CD4-positive, alpha-beta T cell treated with Interleukin-6 for 4 hours (primary cell): ENCODE data around the gene IZUMO4.
A peak's percentile ranks its signal among the peaks of the same experiment; 100 is the strongest.
"Not testable (repeated sequence)": the region's sequence is repeated elsewhere in the genome, so short reads cannot be mapped to it uniquely, and the experiment has no call there.

Experiments
- DNase-seq: peaks from one replicate; pipeline ENCODE4 v3.0.0-alpha.2; 2020; ENCODE audit warnings: mixed read lengths

IZUMO4 gene

GRCh38 chr19:2083174-2083854 is 13.4 kb upstream of the IZUMO4 start:
- DNase-seq, result peak; percentile 84

- peak; percentile 97 for DNase-seq
These were observed 11.6 kb upstream of the IZUMO4 start for GRCh38 chr19:2084993-2085720.

GRCh38 chr19:2086695-2087620 is 9.8 kb upstream of the IZUMO4 start:
- peak; percentile 50 for DNase-seq

- no peak for DNase-seq
These were observed 9.1 kb upstream of the IZUMO4 start for GRCh38 chr19:2087621-2088100.

- no peak for DNase-seq
These were observed 7.6 kb upstream of the IZUMO4 start for GRCh38 chr19:2089001-2089711.

GRCh38 chr19:2089727-2090053 is 7.0 kb upstream of the IZUMO4 start:
- no peak for DNase-seq

- not testable (repeated sequence) for DNase-seq
These were observed 4.7 kb upstream of the IZUMO4 start for GRCh38 chr19:2091926-2092525.

GRCh38 chr19:2096034-2096479 is 658 bp upstream of the IZUMO4 start, which contains the start of gene MOB3A:
MOB3A (minus strand) TSS chr19:2096326; CDS start chr19:2078560, 17,766 bp downstream.
- DNase-seq, result peak; percentile 88

GRCh38 chr19:2097203-2097885 is 629 bp downstream of the IZUMO4 start:
- peak; percentile 46 for DNase-seq

- no peak for DNase-seq
These were observed 1.2 kb downstream of the IZUMO4 start for GRCh38 chr19:2097886-2098327.

GRCh38 chr19:2099054-2099501 is 2.4 kb downstream of the IZUMO4 start:
- DNase-seq, result no peak

GRCh38 chr19:2099937-2100718 is 3.4 kb downstream of the IZUMO4 start:
- DNase-seq, result no peak

- DNase-seq, result no peak
These were observed 4.0 kb downstream of the IZUMO4 start for GRCh38 chr19:2100719-2101061.

- no peak for DNase-seq
These were observed 5.0 kb downstream of the IZUMO4 start for GRCh38 chr19:2101417-2102335.

- no peak for DNase-seq
These were observed 6.5 kb downstream of the IZUMO4 start for GRCh38 chr19:2103045-2103707.

- no peak for DNase-seq
These were observed 11.7 kb downstream of the IZUMO4 start for GRCh38 chr19:2108251-2109016.

GRCh38 chr19:2109046-2109864 is 12.5 kb downstream of the IZUMO4 start:
- no peak for DNase-seq
